ENCODE data around the gene KRTAP10-10.

The KRTAP10-10 gene

DNA sequence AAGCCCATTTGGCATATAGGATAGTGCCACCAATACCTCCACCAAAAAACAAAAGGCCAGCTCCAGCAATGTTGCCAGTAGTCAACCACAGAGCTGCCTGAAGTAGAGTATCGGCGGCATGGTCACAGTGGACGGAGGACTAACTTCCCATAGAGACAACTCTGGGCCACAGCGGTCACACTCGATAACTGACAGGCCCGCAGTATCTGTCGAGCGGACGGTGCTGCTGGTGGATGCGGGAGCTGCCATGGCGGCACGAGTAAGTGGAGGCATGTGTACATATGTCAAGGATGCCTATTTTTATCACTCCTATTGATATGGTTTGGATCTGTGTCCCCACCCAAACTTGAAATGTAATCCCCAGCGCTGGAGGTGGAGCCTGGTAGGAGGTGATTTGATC is 40.7 kb downstream of the KRTAP10-10 start:
- TF ChIP-seq GATA2 (IDR thresholded peaks at IDR 0.05; ENCODE audit: low read depth, low read length) (no peak), GATA3 (IDR thresholded peaks at IDR 0.05; ENCODE audit: low read depth, low read length) (no peak)

DNA sequence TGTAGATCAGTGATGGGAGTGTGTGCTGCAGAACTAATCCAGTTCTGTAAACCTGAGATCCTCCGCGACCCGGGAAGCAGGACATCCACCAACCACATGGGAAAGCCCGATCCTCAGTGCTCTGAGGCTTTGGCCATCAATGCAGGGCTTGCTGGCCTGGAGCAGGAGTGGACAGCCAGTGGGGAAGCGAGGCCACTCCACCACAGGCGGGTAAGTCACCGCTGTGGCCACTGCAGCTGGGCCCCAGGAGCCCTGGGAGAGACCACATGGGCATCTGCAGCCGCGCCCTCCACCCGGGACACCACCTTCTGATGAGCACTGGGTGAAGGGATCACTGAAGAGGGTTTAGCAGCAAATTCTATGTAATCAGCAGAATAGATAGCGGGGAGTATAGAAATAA is 44.0 kb downstream of the KRTAP10-10 start:
- TF ChIP-seq GATA3 (IDR thresholded peaks at IDR 0.05; ENCODE audit: low read depth, low read length) = no peak
- no peak for TF ChIP-seq GATA2 (IDR thresholded peaks at IDR 0.05; ENCODE audit: low read depth, low read length)

- TF ChIP-seq GATA3 (IDR thresholded peaks at IDR 0.05; ENCODE audit: low read depth, low read length) = no peak
- TF ChIP-seq GATA2 (IDR thresholded peaks at IDR 0.05; ENCODE audit: low read depth, low read length) = no peak
These were observed 44.9 kb downstream of the KRTAP10-10 start, which contains the start of gene KRTAP12-1 for GRCh38 chr21:44681861-44682579. KRTAP12-1 (minus strand) TSS chr21:44682163; CDS start chr21:44682123, 40 bp downstream.

GRCh38 chr21:44682580-44683151 is 45.5 kb downstream of the KRTAP10-10 start:
- TF ChIP-seq GATA2 (IDR thresholded peaks at IDR 0.05; ENCODE audit: low read depth, low read length) (no peak), GATA3 (IDR thresholded peaks at IDR 0.05; ENCODE audit: low read depth, low read length) (no peak)

GRCh38 chr21:44684077-44684476 is 46.9 kb downstream of the KRTAP10-10 start:
- no peak for TF ChIP-seq GATA3 (IDR thresholded peaks at IDR 0.05; ENCODE audit: low read depth, low read length)
- TF ChIP-seq GATA2 (IDR thresholded peaks at IDR 0.05; ENCODE audit: low read depth, low read length) = no peak

DNA sequence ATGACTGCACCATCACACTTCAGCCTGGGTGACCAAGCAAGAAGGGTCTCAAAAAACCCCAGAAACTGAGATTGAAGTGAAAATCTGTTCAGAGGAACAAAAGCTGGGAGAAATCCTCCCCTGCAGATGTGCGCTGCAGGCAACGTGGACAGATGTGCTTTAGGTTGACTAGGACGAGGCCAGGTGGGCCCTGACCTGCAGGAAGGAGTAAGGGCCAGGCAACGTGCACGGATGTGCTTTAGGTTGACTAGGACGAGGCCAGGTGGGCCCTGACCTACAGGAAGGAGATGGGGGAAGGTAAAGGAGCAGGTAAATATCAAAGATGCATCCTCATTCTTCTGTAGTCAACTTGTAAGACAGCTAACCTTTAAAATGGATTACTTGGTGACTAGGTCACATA is 47.3 kb downstream of the KRTAP10-10 start:
- TF ChIP-seq GATA3 (IDR thresholded peaks at IDR 0.05; ENCODE audit: low read depth, low read length) (no peak), GATA2 (IDR thresholded peaks at IDR 0.05; ENCODE audit: low read depth, low read length) (no peak)

- TF ChIP-seq GATA3 (IDR thresholded peaks at IDR 0.05; ENCODE audit: low read depth, low read length) = no peak
- no peak for TF ChIP-seq GATA2 (IDR thresholded peaks at IDR 0.05; ENCODE audit: low read depth, low read length)
These were observed 49.0 kb downstream of the KRTAP10-10 start for GRCh38 chr21:44686000-44686781.

GRCh38 chr21:44686843-44687561 is 49.8 kb downstream of the KRTAP10-10 start:
- no peak for TF ChIP-seq GATA2 (IDR thresholded peaks at IDR 0.05; ENCODE audit: low read depth, low read length)
- TF ChIP-seq GATA3 (IDR thresholded peaks at IDR 0.05; ENCODE audit: low read depth, low read length) = no peak

GRCh38 chr21:44687671-44688070 is 50.5 kb downstream of the KRTAP10-10 start:
- no peak for TF ChIP-seq GATA2 (IDR thresholded peaks at IDR 0.05; ENCODE audit: low read depth, low read length)
- no peak for TF ChIP-seq GATA3 (IDR thresholded peaks at IDR 0.05; ENCODE audit: low read depth, low read length)

Data from SH-SY5Y (cell line).